Stimulated activated CD4-positive, alpha-beta T cell treated with anti-CD3 and anti-CD28 coated beads, TNF-alpha, amount 100 ng/mL, for 24 hours (primary cell): ENCODE measurements around the gene VAMP2.
A peak's percentile ranks its signal among the peaks of the same experiment; 100 is the strongest.
"Not testable (repeated sequence)": the region's sequence is repeated elsewhere in the genome, so short reads cannot be mapped to it uniquely, and the experiment has no call there.

ENCODE experiments used
- DNase-seq, 3 experiments: peaks; one replicate each; pipeline ENCODE4 v3.0.0-alpha.2; 2020; ENCODE audit warnings: low read depth in 3 of 3

The VAMP2 gene

GRCh38 chr17:8176197-8176940 is 13.6 kb upstream of the VAMP2 start, which contains the start of gene TMEM107:
Gene TMEM107 (minus strand): TSS chr17:8176380. CDS start chr17:8176286, 94 bp downstream.
- DNase-seq, result peak; percentile 78 to 86 (median 80)

GRCh38 chr17:8175795-8176196 is 13.0 kb upstream of the VAMP2 start:
- no peak for DNase-seq

GRCh38 chr17:8173871-8174322 is 11.1 kb upstream of the VAMP2 start:
- no peak for DNase-seq

- DNase-seq, result peak; percentile 60 to 85 (median 76)
Measured at GRCh38 chr17:8173056-8173870, 10.5 kb upstream of the VAMP2 start.

GRCh38 chr17:8170186-8170585 is 7.4 kb upstream of the VAMP2 start:
- not testable (repeated sequence) for DNase-seq

- no peak for DNase-seq
Measured at GRCh38 chr17:8167526-8167925, 4.8 kb upstream of the VAMP2 start.

- DNase-seq, result no peak
Measured at GRCh38 chr17:8166731-8167130, 4.0 kb upstream of the VAMP2 start.

- DNase-seq, result no peak
Measured at GRCh38 chr17:8164815-8165131, 2.0 kb upstream of the VAMP2 start.

- DNase-seq, result peak; percentile 46 to 82 (median 62)
Measured at GRCh38 chr17:8163978-8164814, 1.4 kb upstream of the VAMP2 start.

GRCh38 chr17:8162997-8163977 is 539 bp upstream of the VAMP2 start:
- no peak for DNase-seq

GRCh38 chr17:8161289-8162232 is 1.2 kb downstream of the VAMP2 start:
- no peak for DNase-seq

GRCh38 chr17:8160741-8161221 is 2.0 kb downstream of the VAMP2 start:
- DNase-seq, result no peak

- no peak for DNase-seq
Measured at GRCh38 chr17:8160224-8160577, 2.5 kb downstream of the VAMP2 start.

GRCh38 chr17:8159459-8160223 is 3.1 kb downstream of the VAMP2 start:
- DNase-seq, result no peak

GRCh38 chr17:8159032-8159400 is 3.7 kb downstream of the VAMP2 start:
- DNase-seq, result no peak

- peak; percentile 70 to 88 (median 87) for DNase-seq
Measured at GRCh38 chr17:8158267-8159031, 4.3 kb downstream of the VAMP2 start.

- DNase-seq, result peak; percentile 100
Measured at GRCh38 chr17:8156246-8156992, 6.3 kb downstream of the VAMP2 start.

GRCh38 chr17:8155996-8156245 is 6.8 kb downstream of the VAMP2 start:
- DNase-seq, result no peak
